OCI-LY7 (cell line): ENCODE data around the gene ASB18.

Source experiments
- CTCF ChIP-seq: fragments of 200-600 bp; sonication (generic); conservative IDR thresholded peaks from 2 replicates; pipeline ENCODE4 v1.5.1; 2014; ENCODE audit warnings: mild to moderate bottlenecking, antibody characterized with exemption, low read length, moderate library complexity, mixed read lengths
- EZH2phosphoT487 ChIP-seq: fragments of 200-600 bp; sonication (generic); IDR thresholded peaks from 2 replicates; pipeline ENCODE4 v1.6.1; 2018; ENCODE audit warnings: low read depth, borderline replicate concordance, mild to moderate bottlenecking, mixed run types, antibody characterized with exemption, low read length, moderate library complexity, mixed read lengths

GRCh38 chr2:236302555-236302954 lies 38.3 kb upstream of the ASB18 start:
- TF ChIP-seq CTCF (no peak), EZH2phosphoT487 (no peak)
